SIG-M5 treated with dmso at 0.1 percent for 504 hours (cell line): ENCODE measurements around the gene POTEI.
"Not testable (repeated sequence)": the region's sequence is repeated elsewhere in the genome, so short reads cannot be mapped to it uniquely, and the experiment has no call there.

ENCODE experiments used
- DNase-seq: peaks from one replicate; lab custom pipeline; 2025; ENCODE audit not compliant: unreplicated experiment; lab: John Stamatoyannopoulos, UW

Gene POTEI

GRCh38 chr2:130491073-130491472 lies 18.1 kb downstream of the POTEI start:
- not testable (repeated sequence) for DNase-seq

- not testable (repeated sequence) for DNase-seq
Measured at GRCh38 chr2:130455413-130455812, 53.7 kb downstream of the POTEI start.

- DNase-seq = not testable (repeated sequence)
Measured at GRCh38 chr2:130454712-130455083, 54.4 kb downstream of the POTEI start.

- DNase-seq = not testable (repeated sequence)
Measured at GRCh38 chr2:130453955-130454711, 55.0 kb downstream of the POTEI start.

- DNase-seq = not testable (repeated sequence)
Measured at GRCh38 chr2:130452897-130453296, 56.2 kb downstream of the POTEI start.

GRCh38 chr2:130451823-130452222 lies 57.3 kb downstream of the POTEI start:
- DNase-seq = not testable (repeated sequence)

GRCh38 chr2:130451278-130451677 lies 57.9 kb downstream of the POTEI start:
- DNase-seq = not testable (repeated sequence)

GRCh38 chr2:130450366-130450765 lies 58.8 kb downstream of the POTEI start:
- DNase-seq = not testable (repeated sequence)

- DNase-seq = not testable (repeated sequence)
Measured at GRCh38 chr2:130427631-130428030, 81.5 kb downstream of the POTEI start.

- DNase-seq = not testable (repeated sequence)
Measured at GRCh38 chr2:130418845-130419244, 90.3 kb downstream of the POTEI start.

GRCh38 chr2:130416693-130417092 lies 92.4 kb downstream of the POTEI start:
- DNase-seq = not testable (repeated sequence)
